GM23338 (cell line): ENCODE data around the gene IL17REL. TPM values are rescaled to one million over a fixed set of nuclear protein-coding genes. Genes with fewer than 3 reads are reported as not detected.

Source experiments
- ATAC-seq: fragments of 200-7000 bp; cut with Tn5 transposase; 3 replicates; pipeline ENCODE4 v1.9.1; 2020
- DNase-seq: peaks from one replicate; pipeline ENCODE4 v3.0.0-alpha.2; 2015; ENCODE audit warnings: low spot score
- H2AFZ ChIP-seq: fragments of 200-600 bp; sonication (generic); 2 replicates; pipeline ENCODE4 v1.8.0; 2016; ENCODE audit warnings: antibody characterized with exemption, mild to moderate bottlenecking, moderate library complexity
- H3F3A ChIP-seq: fragments of 200-600 bp; sonication (generic); replicated peaks from 2 replicates; pipeline ENCODE4 v1.8.0; 2017; ENCODE audit warnings: antibody characterized with exemption, mixed run types, low read depth
- H3K27ac ChIP-seq: fragments of 200-600 bp; sonication (generic); 2 replicates; pipeline ENCODE4 v1.6.1; 2016; ENCODE audit warnings: low read depth
- H3K27me3 ChIP-seq: fragments of 200-600 bp; sonication (generic); 2 replicates; pipeline ENCODE4 v1.8.0; 2016; ENCODE audit warnings: mild to moderate bottlenecking, mixed run types, moderate library complexity; ENCODE audit not compliant: insufficient read depth
- H3K36me3 ChIP-seq: fragments of 200-600 bp; sonication (generic); 2 replicates; pipeline ENCODE4 v1.8.0; 2016; ENCODE audit warnings: mild to moderate bottlenecking; ENCODE audit not compliant: insufficient read depth
- H3K4me1 ChIP-seq: fragments of 200-600 bp; sonication (generic); 2 replicates; pipeline ENCODE4 v1.8.0; 2016; ENCODE audit warnings: mild to moderate bottlenecking, moderate library complexity; ENCODE audit not compliant: insufficient read depth
- H3K4me2 ChIP-seq: fragments of 200-600 bp; sonication (generic); 2 replicates; pipeline ENCODE4 v1.7.1; 2017; ENCODE audit warnings: mixed run types
- H3K4me3 ChIP-seq: fragments of 200-600 bp; sonication (generic); 2 replicates; pipeline ENCODE4 v1.6.1; 2016; ENCODE audit warnings: mixed run types
- H3K79me2 ChIP-seq: fragments of 200-600 bp; sonication (generic); replicated peaks from 2 replicates; pipeline ENCODE4 v1.8.0; 2017; ENCODE audit warnings: mild to moderate bottlenecking; ENCODE audit not compliant: insufficient read depth
- H3K9me2 ChIP-seq: fragments of 200-600 bp; sonication (generic); 2 replicates; pipeline ENCODE4 v1.8.0; 2017; ENCODE audit not compliant: insufficient read depth
- H4K20me1 ChIP-seq: fragments of 200-600 bp; sonication (generic); replicated peaks from 2 replicates; pipeline ENCODE4 v1.8.0; 2017; ENCODE audit warnings: mild to moderate bottlenecking; ENCODE audit not compliant: insufficient read depth
- H3K27ac Mint-ChIP-seq: 2 replicates; pipeline ENCODE4 v1.8.0; 2020; ENCODE audit warnings: inconsistent platforms, mild to moderate bottlenecking, moderate library complexity, mixed read lengths
- H3K27me3 Mint-ChIP-seq: 3 replicates; pipeline ENCODE4 v1.8.0; 2022; ENCODE audit warnings: low read depth, mild to moderate bottlenecking, moderate library complexity, mixed read lengths, inconsistent platforms; ENCODE audit not compliant: insufficient read depth, poor library complexity
- H3K36me3 Mint-ChIP-seq: 3 replicates; pipeline ENCODE4 v1.8.0; 2021; ENCODE audit warnings: low read depth, mild to moderate bottlenecking, inconsistent platforms, moderate library complexity, mixed read lengths
- H3K4me1 Mint-ChIP-seq: 3 replicates; pipeline ENCODE4 v1.8.0; 2020; ENCODE audit warnings: mild to moderate bottlenecking, inconsistent platforms, mixed read lengths
- H3K4me3 Mint-ChIP-seq: 3 replicates; pipeline ENCODE4 v1.8.0; 2021; ENCODE audit warnings: moderate library complexity, mild to moderate bottlenecking, inconsistent platforms, mixed read lengths
- H3K9me3 Mint-ChIP-seq: 3 replicates; pipeline ENCODE4 v1.8.0; 2020; ENCODE audit warnings: moderate library complexity, mild to moderate bottlenecking, inconsistent platforms, mixed read lengths
- CREB1 ChIP-seq: fragments of 250-450 bp; sonication (Bioruptor Pico); IDR thresholded peaks from 2 replicates; pipeline ENCODE4 v1.5.0; 2020; ENCODE audit warnings: low read depth, mild to moderate bottlenecking, moderate library complexity
- EZH2 ChIP-seq: fragments of 200-600 bp; sonication (generic); IDR thresholded peaks from one replicate; pipeline ENCODE4 v1.8.0; 2017; ENCODE audit warnings: antibody characterized with exemption, mild to moderate bottlenecking, low read depth; ENCODE audit not compliant: unreplicated experiment
- EZH2phosphoT487 ChIP-seq: fragments of 200-600 bp; sonication (generic); IDR thresholded peaks from one replicate; pipeline ENCODE4 v1.8.1; 2018; ENCODE audit warnings: antibody characterized with exemption; ENCODE audit not compliant: unreplicated experiment
- JUNB ChIP-seq: IDR thresholded peaks from one replicate; pipeline ENCODE4 v1.6.1; 2016; ENCODE audit warnings: antibody characterized with exemption; ENCODE audit not compliant: unreplicated experiment
- NANOG ChIP-seq: IDR thresholded peaks from 2 replicates; pipeline ENCODE4 v1.6.1; 2016; ENCODE audit warnings: antibody characterized with exemption, borderline replicate concordance
- ZNF114 ChIP-seq: fragments of 250-450 bp; sonication (Bioruptor Pico); IDR thresholded peaks from 2 replicates; pipeline ENCODE4 v1.5.0; 2020; ENCODE audit warnings: mild to moderate bottlenecking, moderate library complexity
- ZNF331 ChIP-seq: fragments of 250-450 bp; sonication (Bioruptor Pico); IDR thresholded peaks from 2 replicates; pipeline ENCODE4 v1.5.0; 2020; ENCODE audit warnings: low read depth, mild to moderate bottlenecking, moderate library complexity
- polyA plus RNA-seq: library from polyadenylated mRNA; unstranded; fragments of >200 nt; fragmentation: Nextera tagmentation; extraction: Ambion mirVana; gene quantifications from 2 replicates; pipeline ENCODE4 v1.2.1, GENCODE V29; 2016
- total RNA-seq: library from RNA; depleted of rRNA; stranded (reverse); fragments of >200 nt; shearing (Covaris generic); gene quantifications from 2 replicates; pipeline ENCODE4 v1.2.3, GENCODE V29; 2014
- TF ChIP-seq, protein P1 (sequence below), 2 experiments: fragments of 200-600 bp in 1 of 2; sonication (generic) in 1 of 2; conservative IDR thresholded peaks; 2 replicates each; pipeline versions ENCODE4 v1.5.1 to v1.6.1; 2016 to 2017; ENCODE audit warnings: antibody characterized with exemption in 2 of 2, low read depth in 2 of 2, mild to moderate bottlenecking in 2 of 2, moderate library complexity in 1 of 2
- TF ChIP-seq, protein P2 (sequence below): IDR thresholded peaks from one replicate; pipeline ENCODE4 v1.6.1; 2018; ENCODE audit warnings: antibody characterized with exemption; ENCODE audit not compliant: unreplicated experiment
- TF ChIP-seq, protein P3 (sequence below): IDR thresholded peaks from 2 replicates; pipeline ENCODE4 v1.6.1; 2016; ENCODE audit warnings: antibody characterized with exemption

The IL17REL gene
- total and polyA plus RNA-seq, 2 experiments from 2014 or later, result 0.31 TPM; not detected in 1

DNA sequence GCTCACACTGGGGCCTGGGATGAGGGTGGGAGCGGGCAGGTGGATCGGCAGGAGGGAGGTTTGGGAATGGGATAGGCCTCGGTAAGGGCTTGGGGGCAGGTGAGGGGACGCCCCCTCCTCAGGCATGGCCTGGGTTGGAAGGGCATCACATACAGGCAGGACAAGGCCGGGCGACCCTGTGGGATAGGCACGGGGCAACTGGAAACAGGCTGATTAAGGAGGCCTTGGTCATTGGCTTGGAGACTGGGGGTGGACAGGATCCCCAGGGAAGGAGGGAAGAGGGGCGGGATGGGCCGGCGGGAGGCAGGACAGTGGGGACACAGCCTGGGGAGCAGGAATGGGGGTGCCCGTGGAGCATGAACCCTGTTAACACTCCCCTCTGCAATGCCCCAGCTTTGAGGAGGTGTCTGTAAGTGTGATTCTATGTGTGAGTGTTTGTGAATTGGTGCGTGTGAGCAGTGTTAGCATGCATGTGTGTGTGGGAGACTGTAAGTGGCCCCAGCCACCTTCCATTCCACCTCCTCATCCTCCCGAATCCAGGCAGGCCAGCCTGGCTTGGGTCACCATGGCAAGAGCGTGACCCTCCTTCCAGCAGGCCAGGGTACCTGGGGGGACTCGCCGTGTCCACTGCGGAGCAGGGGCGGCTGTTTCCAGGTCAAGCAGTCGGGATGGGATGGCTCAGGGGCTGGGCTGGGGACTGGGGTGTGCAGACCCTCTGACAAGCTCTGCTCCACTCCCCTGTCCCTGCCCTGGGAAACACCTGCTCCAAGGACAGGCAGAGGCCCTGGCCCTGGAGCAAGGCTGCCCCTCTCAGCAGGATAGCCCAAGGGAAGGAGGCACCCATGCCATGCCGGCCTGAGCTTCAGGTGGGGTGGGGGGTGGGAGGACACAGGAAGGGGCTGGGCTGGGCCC, 55.4 kb downstream of the IL17REL start:
- Mint-ChIP-seq H3K4me3 (no peak overlapping the region), H3K9me3 (no peaks in the 10 kb centered on the region), H3K27ac (no peak overlapping the region), H3K36me3 (peaks cover 4% of the 10 kb centered on the region; the same call in 2 of the 3 replicates), H3K4me1 (peaks cover 8% of the 10 kb centered on the region; the same call in 2 of the 3 replicates), H3K27me3 (peaks cover 9% of the 10 kb centered on the region)
- TF ChIP-seq ZNF331 (CRISPR knock-in tag) (no peak), EZH2 (no peak), ZNF114 (CRISPR knock-in tag) (no peak), EZH2phosphoT487 (no peak), NANOG (no peak)
- TF ChIP-seq, protein P1, sequence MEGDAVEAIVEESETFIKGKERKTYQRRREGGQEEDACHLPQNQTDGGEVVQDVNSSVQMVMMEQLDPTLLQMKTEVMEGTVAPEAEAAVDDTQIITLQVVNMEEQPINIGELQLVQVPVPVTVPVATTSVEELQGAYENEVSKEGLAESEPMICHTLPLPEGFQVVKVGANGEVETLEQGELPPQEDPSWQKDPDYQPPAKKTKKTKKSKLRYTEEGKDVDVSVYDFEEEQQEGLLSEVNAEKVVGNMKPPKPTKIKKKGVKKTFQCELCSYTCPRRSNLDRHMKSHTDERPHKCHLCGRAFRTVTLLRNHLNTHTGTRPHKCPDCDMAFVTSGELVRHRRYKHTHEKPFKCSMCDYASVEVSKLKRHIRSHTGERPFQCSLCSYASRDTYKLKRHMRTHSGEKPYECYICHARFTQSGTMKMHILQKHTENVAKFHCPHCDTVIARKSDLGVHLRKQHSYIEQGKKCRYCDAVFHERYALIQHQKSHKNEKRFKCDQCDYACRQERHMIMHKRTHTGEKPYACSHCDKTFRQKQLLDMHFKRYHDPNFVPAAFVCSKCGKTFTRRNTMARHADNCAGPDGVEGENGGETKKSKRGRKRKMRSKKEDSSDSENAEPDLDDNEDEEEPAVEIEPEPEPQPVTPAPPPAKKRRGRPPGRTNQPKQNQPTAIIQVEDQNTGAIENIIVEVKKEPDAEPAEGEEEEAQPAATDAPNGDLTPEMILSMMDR (conservative IDR thresholded peaks at IDR 0.05; ENCODE audit: low read depth in 2 of 2), result no peak
- DNase-seq, result no peak
- H3K4me1 ChIP-seq, result no peaks in the 10 kb centered on the region
- H3K27ac ChIP-seq, result no peak overlapping the region
- no peaks in the 10 kb centered on the region for H3F3A ChIP-seq
- H3K4me3 ChIP-seq, result no peak overlapping the region
- H3K4me2 ChIP-seq, result no peak overlapping the region
- H2AFZ ChIP-seq, result no peak overlapping the region
- H4K20me1 ChIP-seq, result no peaks in the 10 kb centered on the region
- peaks cover 20% of the 10 kb centered on the region for H3K27me3 ChIP-seq
- no peaks in the 10 kb centered on the region for H3K79me2 ChIP-seq
- ATAC-seq, result no peak
- H3K9me2 ChIP-seq, result no peaks in the 10 kb centered on the region
- H3K36me3 ChIP-seq, result no peaks in the 10 kb centered on the region

DNA sequence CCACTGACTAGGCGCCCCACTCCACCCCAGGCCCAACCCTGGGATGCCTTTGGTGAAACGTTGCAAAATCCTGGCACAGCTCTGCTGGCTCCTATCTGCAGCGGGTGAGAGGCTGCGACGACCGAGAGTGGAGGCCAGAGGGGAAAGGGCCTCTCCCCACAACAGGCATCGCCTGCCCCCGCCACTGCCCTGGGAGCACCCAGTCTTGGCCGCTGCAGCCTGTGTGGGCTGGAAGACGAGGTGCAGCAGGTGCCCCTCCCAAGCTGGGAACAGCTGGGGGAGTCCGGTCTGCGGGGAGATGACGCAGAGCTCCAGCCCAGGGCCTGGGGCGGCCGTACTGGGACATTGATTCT, 56.2 kb downstream of the IL17REL start:
- H3K4me3 Mint-ChIP-seq, result no peak overlapping the region
- H3K9me3 Mint-ChIP-seq, result no peaks in the 10 kb centered on the region
- no peak overlapping the region for H2AFZ ChIP-seq
- no peak overlapping the region for H3K4me3 ChIP-seq
- H3K27ac ChIP-seq, result no peak overlapping the region
- H3K4me1 Mint-ChIP-seq, result peaks cover 8% of the 10 kb centered on the region; the same call in 2 of the 3 replicates
- H3F3A ChIP-seq, result no peaks in the 10 kb centered on the region
- H3K27ac Mint-ChIP-seq, result no peak overlapping the region
- ATAC-seq (no peak), DNase-seq (no peak)
- H3K9me2 ChIP-seq, result no peaks in the 10 kb centered on the region
- no peaks in the 10 kb centered on the region for H3K4me1 ChIP-seq
- H3K79me2 ChIP-seq, result no peaks in the 10 kb centered on the region
- no peaks in the 10 kb centered on the region for H3K36me3 Mint-ChIP-seq
- no peaks in the 10 kb centered on the region for H4K20me1 ChIP-seq
- H3K27me3 Mint-ChIP-seq, result peaks cover 5% of the 10 kb centered on the region
- H3K4me2 ChIP-seq, result no peak overlapping the region
- no peaks in the 10 kb centered on the region for H3K36me3 ChIP-seq
- H3K27me3 ChIP-seq, result peaks cover 15% of the 10 kb centered on the region
- TF ChIP-seq EZH2, result no peak
- TF ChIP-seq, protein P2, sequence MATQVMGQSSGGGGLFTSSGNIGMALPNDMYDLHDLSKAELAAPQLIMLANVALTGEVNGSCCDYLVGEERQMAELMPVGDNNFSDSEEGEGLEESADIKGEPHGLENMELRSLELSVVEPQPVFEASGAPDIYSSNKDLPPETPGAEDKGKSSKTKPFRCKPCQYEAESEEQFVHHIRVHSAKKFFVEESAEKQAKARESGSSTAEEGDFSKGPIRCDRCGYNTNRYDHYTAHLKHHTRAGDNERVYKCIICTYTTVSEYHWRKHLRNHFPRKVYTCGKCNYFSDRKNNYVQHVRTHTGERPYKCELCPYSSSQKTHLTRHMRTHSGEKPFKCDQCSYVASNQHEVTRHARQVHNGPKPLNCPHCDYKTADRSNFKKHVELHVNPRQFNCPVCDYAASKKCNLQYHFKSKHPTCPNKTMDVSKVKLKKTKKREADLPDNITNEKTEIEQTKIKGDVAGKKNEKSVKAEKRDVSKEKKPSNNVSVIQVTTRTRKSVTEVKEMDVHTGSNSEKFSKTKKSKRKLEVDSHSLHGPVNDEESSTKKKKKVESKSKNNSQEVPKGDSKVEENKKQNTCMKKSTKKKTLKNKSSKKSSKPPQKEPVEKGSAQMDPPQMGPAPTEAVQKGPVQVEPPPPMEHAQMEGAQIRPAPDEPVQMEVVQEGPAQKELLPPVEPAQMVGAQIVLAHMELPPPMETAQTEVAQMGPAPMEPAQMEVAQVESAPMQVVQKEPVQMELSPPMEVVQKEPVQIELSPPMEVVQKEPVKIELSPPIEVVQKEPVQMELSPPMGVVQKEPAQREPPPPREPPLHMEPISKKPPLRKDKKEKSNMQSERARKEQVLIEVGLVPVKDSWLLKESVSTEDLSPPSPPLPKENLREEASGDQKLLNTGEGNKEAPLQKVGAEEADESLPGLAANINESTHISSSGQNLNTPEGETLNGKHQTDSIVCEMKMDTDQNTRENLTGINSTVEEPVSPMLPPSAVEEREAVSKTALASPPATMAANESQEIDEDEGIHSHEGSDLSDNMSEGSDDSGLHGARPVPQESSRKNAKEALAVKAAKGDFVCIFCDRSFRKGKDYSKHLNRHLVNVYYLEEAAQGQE, result no peak
- TF ChIP-seq JUNB, result no peak
- TF ChIP-seq EZH2phosphoT487, result no peak
- TF ChIP-seq, protein P3, sequence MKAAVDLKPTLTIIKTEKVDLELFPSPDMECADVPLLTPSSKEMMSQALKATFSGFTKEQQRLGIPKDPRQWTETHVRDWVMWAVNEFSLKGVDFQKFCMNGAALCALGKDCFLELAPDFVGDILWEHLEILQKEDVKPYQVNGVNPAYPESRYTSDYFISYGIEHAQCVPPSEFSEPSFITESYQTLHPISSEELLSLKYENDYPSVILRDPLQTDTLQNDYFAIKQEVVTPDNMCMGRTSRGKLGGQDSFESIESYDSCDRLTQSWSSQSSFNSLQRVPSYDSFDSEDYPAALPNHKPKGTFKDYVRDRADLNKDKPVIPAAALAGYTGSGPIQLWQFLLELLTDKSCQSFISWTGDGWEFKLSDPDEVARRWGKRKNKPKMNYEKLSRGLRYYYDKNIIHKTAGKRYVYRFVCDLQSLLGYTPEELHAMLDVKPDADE, result no peak
- TF ChIP-seq CREB1, result no peak
- no peak for TF ChIP-seq ZNF114 (CRISPR knock-in tag)
